ENCODE measurements around the gene CAPN13.

GRCh38 chr2:30693821-30694281, 113.4 kb downstream of the CAPN13 start:
- no peak for TF ChIP-seq CTCF (IDR thresholded peaks at IDR 0.05)
- no peak for TF ChIP-seq POLR2AphosphoS5 (IDR thresholded peaks at IDR 0.05)

Measured in esophagus muscularis mucosa (tissue), 3 donors.